Urinary bladder (tissue), 4 donors: ENCODE results near the gene B3GALT6. TPM values are rescaled to one million over a fixed set of nuclear protein-coding genes. Genes with fewer than 3 reads are reported as not detected.
"Not testable (repeated sequence)": the region's sequence is repeated elsewhere in the genome, so short reads cannot be mapped to it uniquely, and the experiment has no call there.

Experiments used
- DNase-seq: peaks from one replicate; pipeline ENCODE4 v3.0.0-alpha.2; 2015; ENCODE audit errors: extremely low spot score
- H3K27ac ChIP-seq: one replicate; pipeline ENCODE4 v1.5.1; 2013; ENCODE audit warnings: low read depth, mild to moderate bottlenecking, moderate library complexity
- H3K36me3 ChIP-seq: one replicate; pipeline ENCODE4 v1.6.1; 2013; ENCODE audit warnings: mild to moderate bottlenecking, moderate library complexity; ENCODE audit not compliant: insufficient read depth
- H3K4me1 ChIP-seq: one replicate; pipeline ENCODE4 v1.6.1; 2013; ENCODE audit warnings: mild to moderate bottlenecking, moderate library complexity; ENCODE audit not compliant: insufficient read depth
- H3K4me3 ChIP-seq: one replicate; pipeline ENCODE4 v1.5.1; 2013; ENCODE audit warnings: low read depth, low read length
- WGBS: extraction: QIAGEN DNeasy Blood & Tissue Kit; methylation state at CpG from one replicate; pipeline ENCODE4 v1.1.7; 2013; 5-methylcytosine and 5-hydroxymethylcytosine counted together
- polyA plus RNA-seq: library from polyadenylated mRNA; stranded (reverse); fragments of 200-250 nt; gene quantifications from one replicate; pipeline ENCODE4 v1.2.3, GENCODE V29; 2013
- total RNA-seq: library from RNA; depleted of rRNA; stranded (reverse); fragments of >200 nt; gene quantifications from one replicate; pipeline ENCODE4 v1.2.3, GENCODE V29; 2014
- donor health status: healthy with polysubstance abuse.
- donor health status: healthy.

B3GALT6 gene
- total and polyA plus RNA-seq, 2 donors: 8.8 to 15.2 TPM

- no peak overlapping the region for H3K27ac ChIP-seq
- no peak for DNase-seq
- H3K4me1 ChIP-seq: no peaks in the 10 kb centered on the region
- WGBS: 66% methylated on average over 30 of the region's 30 CpGs
- H3K4me3 ChIP-seq: no peak overlapping the region
- H3K36me3 ChIP-seq: no peaks in the 10 kb centered on the region
Measured at GRCh38 chr1:1244192-1244811, 12.3 kb downstream of the B3GALT6 start.

- H3K27ac ChIP-seq: no peak overlapping the region
- H3K36me3 ChIP-seq: no peaks in the 10 kb centered on the region
- no peaks in the 10 kb centered on the region for H3K4me1 ChIP-seq
- DNase-seq: no peak
- 71% methylated on average over 23 of the region's 23 CpGs for WGBS
- H3K4me3 ChIP-seq: no peak overlapping the region
Measured at GRCh38 chr1:1245178-1245816, 13.3 kb downstream of the B3GALT6 start.

GRCh38 chr1:1245817-1246576 is 14.0 kb downstream of the B3GALT6 start:
- Histone ChIP-seq H3K4me3 (no peak overlapping the region), H3K36me3 (no peaks in the 10 kb centered on the region), H3K4me1 (no peaks in the 10 kb centered on the region), H3K27ac (no peak overlapping the region)
- DNase-seq: no peak
- WGBS: 31% methylated on average over 45 of the region's 45 CpGs

- WGBS: 3% methylated on average over 74 of the region's 74 CpGs
- Histone ChIP-seq H3K27ac (no peak within 1 kb of the TSS), H3K4me1 (no peaks in the 10 kb centered on the region), H3K4me3 (no peak within 1 kb of the TSS), H3K36me3 (no peaks in the 10 kb centered on the region)
- no peak for DNase-seq
Measured at GRCh38 chr1:1246577-1247340, 14.7 kb downstream of the B3GALT6 start, which contains the start of gene C1QTNF12. TSS of gene C1QTNF12 (minus strand) at chr1:1246722. CDS start at chr1:1246690, 32 bp downstream.

- no peak for DNase-seq
- Histone ChIP-seq H3K36me3 (no peaks in the 10 kb centered on the region), H3K4me1 (no peaks in the 10 kb centered on the region), H3K27ac (no peak overlapping the region), H3K4me3 (no peak overlapping the region)
- WGBS: 66% methylated on average over 25 of the region's 25 CpGs
Measured at GRCh38 chr1:1247341-1247913, 15.4 kb downstream of the B3GALT6 start.

- WGBS: 91% methylated on average over 21 of the region's 21 CpGs
- DNase-seq, H3K27ac ChIP-seq, H3K36me3 ChIP-seq, H3K4me3 ChIP-seq, H3K4me1 ChIP-seq: not testable (repeated sequence)
Measured at GRCh38 chr1:1248009-1248913, 16.2 kb downstream of the B3GALT6 start.

- no peak overlapping the region for H3K27ac ChIP-seq
- 81% methylated on average over 16 of the region's 16 CpGs for WGBS
- no peak for DNase-seq
- H3K36me3 ChIP-seq: peaks cover 2% of the 10 kb centered on the region
- H3K4me3 ChIP-seq: no peak overlapping the region
- H3K4me1 ChIP-seq: no peaks in the 10 kb centered on the region
Measured at GRCh38 chr1:1250786-1251284, 18.8 kb downstream of the B3GALT6 start.

GRCh38 chr1:1253314-1253713 is 21.3 kb downstream of the B3GALT6 start:
- Histone ChIP-seq H3K27ac (no peak overlapping the region), H3K4me3 (no peak overlapping the region), H3K36me3 (peaks cover 2% of the 10 kb centered on the region), H3K4me1 (no peaks in the 10 kb centered on the region)
- DNase-seq: no peak
- 91% methylated on average over 12 of the region's 12 CpGs for WGBS

GRCh38 chr1:1253972-1254666 is 22.1 kb downstream of the B3GALT6 start:
- peaks cover 2% of the 10 kb centered on the region for H3K36me3 ChIP-seq
- no peak for DNase-seq
- no peak overlapping the region for H3K27ac ChIP-seq
- H3K4me3 ChIP-seq: no peak overlapping the region
- WGBS: 91% methylated on average over 50 of the region's 50 CpGs
- no peaks in the 10 kb centered on the region for H3K4me1 ChIP-seq

GRCh38 chr1:1254667-1254998 is 22.6 kb downstream of the B3GALT6 start:
- WGBS: 70% methylated on average over 21 of the region's 21 CpGs
- no peak overlapping the region for H3K4me3 ChIP-seq
- H3K27ac ChIP-seq: no peak overlapping the region
- DNase-seq: no peak
- no peaks in the 10 kb centered on the region for H3K4me1 ChIP-seq
- peaks cover 2% of the 10 kb centered on the region for H3K36me3 ChIP-seq

GRCh38 chr1:1255078-1255477 is 23.0 kb downstream of the B3GALT6 start:
- Histone ChIP-seq H3K4me3 (no peak overlapping the region), H3K36me3 (peaks cover 2% of the 10 kb centered on the region), H3K4me1 (no peaks in the 10 kb centered on the region), H3K27ac (no peak overlapping the region)
- DNase-seq: no peak
- 81% methylated on average over 26 of the region's 26 CpGs for WGBS

- no peak overlapping the region for H3K4me3 ChIP-seq
- WGBS: 90% methylated on average over 10 of the region's 10 CpGs
Measured at GRCh38 chr1:1255611-1256010, 23.6 kb downstream of the B3GALT6 start.

More at GRCh38 chr1:1255611-1256010, 23.6 kb downstream of the B3GALT6 start:
- DNase-seq: no peak
- no peaks in the 10 kb centered on the region for H3K4me1 ChIP-seq
- H3K36me3 ChIP-seq: peaks cover 2% of the 10 kb centered on the region
- H3K27ac ChIP-seq: no peak overlapping the region
